ENCODE measurements around the gene PLEK.

GRCh38 chr2:68413466-68413865 is 48.4 kb downstream of the PLEK start:
- TF ChIP-seq EP300 (conservative IDR thresholded peaks at IDR 0.05; ENCODE audit: poor library complexity, severe bottlenecking) (no peak), CTCF (IDR thresholded peaks at IDR 0.05; ENCODE audit: poor library complexity, severe bottlenecking) (no peak), EZH2 (IDR thresholded peaks at IDR 0.05; ENCODE audit: borderline replicate concordance, insufficient read depth, low read length, poor library complexity, severe bottlenecking) (no peak), MXI1 (conservative IDR thresholded peaks at IDR 0.05; ENCODE audit: poor library complexity, severe bottlenecking) (no peak), RAD21 (conservative IDR thresholded peaks at IDR 0.05) (no peak), POLR2AphosphoS5 (IDR thresholded peaks at IDR 0.05) (no peak), SMC3 (conservative IDR thresholded peaks at IDR 0.05; ENCODE audit: poor library complexity) (no peak)
- TF ChIP-seq, protein P1, sequence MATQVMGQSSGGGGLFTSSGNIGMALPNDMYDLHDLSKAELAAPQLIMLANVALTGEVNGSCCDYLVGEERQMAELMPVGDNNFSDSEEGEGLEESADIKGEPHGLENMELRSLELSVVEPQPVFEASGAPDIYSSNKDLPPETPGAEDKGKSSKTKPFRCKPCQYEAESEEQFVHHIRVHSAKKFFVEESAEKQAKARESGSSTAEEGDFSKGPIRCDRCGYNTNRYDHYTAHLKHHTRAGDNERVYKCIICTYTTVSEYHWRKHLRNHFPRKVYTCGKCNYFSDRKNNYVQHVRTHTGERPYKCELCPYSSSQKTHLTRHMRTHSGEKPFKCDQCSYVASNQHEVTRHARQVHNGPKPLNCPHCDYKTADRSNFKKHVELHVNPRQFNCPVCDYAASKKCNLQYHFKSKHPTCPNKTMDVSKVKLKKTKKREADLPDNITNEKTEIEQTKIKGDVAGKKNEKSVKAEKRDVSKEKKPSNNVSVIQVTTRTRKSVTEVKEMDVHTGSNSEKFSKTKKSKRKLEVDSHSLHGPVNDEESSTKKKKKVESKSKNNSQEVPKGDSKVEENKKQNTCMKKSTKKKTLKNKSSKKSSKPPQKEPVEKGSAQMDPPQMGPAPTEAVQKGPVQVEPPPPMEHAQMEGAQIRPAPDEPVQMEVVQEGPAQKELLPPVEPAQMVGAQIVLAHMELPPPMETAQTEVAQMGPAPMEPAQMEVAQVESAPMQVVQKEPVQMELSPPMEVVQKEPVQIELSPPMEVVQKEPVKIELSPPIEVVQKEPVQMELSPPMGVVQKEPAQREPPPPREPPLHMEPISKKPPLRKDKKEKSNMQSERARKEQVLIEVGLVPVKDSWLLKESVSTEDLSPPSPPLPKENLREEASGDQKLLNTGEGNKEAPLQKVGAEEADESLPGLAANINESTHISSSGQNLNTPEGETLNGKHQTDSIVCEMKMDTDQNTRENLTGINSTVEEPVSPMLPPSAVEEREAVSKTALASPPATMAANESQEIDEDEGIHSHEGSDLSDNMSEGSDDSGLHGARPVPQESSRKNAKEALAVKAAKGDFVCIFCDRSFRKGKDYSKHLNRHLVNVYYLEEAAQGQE (IDR thresholded peaks at IDR 0.05; ENCODE audit: borderline replicate concordance) = no peak
